Fibroblast of pulmonary artery (primary cell): Measurements from ENCODE around the gene CPNE5.

ENCODE experiments used
- DNase-seq: peaks from one replicate; pipeline ENCODE4 v3.0.0-alpha.2; 2010; ENCODE audit warnings: low read depth
- H3K4me3 ChIP-seq: replicated peaks from 2 replicates; pipeline ENCODE4 v1.5.1; 2011; ENCODE audit warnings: low read depth, mild to moderate bottlenecking, control low read depth, low read length, moderate library complexity
- TF ChIP-seq, protein P1 (sequence below): IDR thresholded peaks from 2 replicates; pipeline ENCODE4 v1.5.1; 2011; ENCODE audit warnings: mild to moderate bottlenecking, control low read depth, low read length, inconsistent platforms; ENCODE audit errors: missing control alignments

The CPNE5 gene

DNA sequence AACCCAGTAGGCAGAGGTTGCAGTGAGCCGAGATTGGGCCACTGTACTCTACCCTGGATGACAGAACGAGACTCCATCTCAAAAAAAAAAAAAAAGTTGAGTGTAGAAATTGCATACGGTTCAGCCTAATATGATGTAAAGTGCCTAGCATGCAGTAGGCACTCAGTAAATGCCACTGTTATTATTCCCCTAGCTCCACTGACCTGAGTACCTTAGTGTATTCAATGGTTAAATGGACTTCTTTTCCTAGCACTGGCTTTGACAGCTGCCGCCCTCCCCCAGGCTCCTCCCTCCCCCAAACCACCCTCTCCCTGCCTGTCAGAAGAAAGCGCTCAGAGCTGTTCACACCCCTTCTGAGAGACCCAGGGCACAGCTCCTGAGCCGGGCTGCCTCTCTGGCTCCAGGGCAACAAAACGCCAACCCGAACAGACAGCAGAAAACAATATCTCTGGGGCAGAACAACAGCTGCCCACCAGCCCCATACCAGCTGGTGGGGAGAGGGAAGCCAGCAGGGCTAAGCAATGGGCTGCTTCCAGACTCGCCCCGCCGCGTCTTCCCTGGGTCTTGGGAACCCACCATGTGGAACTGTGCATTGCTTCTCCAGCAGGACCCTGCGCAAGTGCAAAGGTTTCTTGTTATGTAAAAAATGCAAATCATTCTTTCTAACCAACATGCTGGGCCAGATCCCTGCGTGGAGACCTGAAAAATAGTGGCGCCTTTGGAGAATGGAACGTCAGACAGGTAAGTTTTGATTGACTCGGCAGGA, 4.5 kb downstream of the CPNE5 start:
- no peak overlapping the region for H3K4me3 ChIP-seq
- no peak for DNase-seq
- TF ChIP-seq, protein P1, sequence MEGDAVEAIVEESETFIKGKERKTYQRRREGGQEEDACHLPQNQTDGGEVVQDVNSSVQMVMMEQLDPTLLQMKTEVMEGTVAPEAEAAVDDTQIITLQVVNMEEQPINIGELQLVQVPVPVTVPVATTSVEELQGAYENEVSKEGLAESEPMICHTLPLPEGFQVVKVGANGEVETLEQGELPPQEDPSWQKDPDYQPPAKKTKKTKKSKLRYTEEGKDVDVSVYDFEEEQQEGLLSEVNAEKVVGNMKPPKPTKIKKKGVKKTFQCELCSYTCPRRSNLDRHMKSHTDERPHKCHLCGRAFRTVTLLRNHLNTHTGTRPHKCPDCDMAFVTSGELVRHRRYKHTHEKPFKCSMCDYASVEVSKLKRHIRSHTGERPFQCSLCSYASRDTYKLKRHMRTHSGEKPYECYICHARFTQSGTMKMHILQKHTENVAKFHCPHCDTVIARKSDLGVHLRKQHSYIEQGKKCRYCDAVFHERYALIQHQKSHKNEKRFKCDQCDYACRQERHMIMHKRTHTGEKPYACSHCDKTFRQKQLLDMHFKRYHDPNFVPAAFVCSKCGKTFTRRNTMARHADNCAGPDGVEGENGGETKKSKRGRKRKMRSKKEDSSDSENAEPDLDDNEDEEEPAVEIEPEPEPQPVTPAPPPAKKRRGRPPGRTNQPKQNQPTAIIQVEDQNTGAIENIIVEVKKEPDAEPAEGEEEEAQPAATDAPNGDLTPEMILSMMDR = no peak

DNA sequence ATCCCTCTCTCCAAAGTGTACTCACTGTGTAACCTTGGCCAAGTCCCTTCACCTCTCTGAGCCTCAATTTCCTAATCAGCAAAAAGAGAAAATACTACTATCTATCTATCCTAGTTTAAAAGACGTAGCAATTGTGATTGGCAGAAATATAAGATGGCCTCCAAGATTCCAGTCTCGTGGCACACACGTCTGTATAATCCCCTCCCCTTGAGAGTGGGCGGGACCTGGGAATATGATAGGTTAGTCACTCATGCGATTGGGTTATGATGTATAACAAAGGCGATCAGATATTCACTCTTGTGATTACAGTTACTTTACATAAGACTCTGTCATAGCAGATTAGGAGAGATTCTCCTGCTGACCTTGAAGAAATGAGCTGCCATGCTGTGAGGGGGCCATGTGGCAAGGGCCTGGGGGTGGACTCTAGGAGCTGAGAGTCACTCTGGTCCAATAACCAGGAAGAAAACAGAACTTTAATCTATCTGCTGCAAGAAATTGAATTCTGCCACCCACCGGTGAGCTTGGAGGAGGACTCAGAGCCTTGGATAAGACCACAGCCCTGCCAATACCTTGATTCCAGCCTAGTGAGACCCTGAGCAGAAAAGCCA, 6.0 kb downstream of the CPNE5 start:
- DNase-seq = no peak
- no peak overlapping the region for H3K4me3 ChIP-seq
- TF ChIP-seq, protein P1 = no peak

DNA sequence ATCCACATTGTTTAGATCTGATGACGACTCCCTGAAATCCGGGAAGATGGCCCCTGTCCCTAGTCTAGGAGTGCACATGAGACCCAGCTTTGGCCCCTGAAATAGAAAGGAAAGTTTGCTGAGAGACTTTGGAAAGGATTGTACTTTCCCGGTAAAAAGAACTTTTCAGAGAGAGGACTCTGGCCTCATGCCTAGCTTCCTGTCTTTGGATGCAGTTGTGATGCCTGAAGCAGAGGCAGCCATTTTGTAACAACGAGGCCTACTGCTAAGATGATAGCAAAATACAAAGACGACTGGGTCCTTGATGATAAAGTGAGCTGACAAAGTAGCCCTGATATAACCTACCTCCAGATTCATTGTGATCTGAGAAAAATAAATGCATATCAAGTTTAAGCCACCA, 6.9 kb downstream of the CPNE5 start:
- TF ChIP-seq, protein P1 = no peak
- DNase-seq = no peak

DNA sequence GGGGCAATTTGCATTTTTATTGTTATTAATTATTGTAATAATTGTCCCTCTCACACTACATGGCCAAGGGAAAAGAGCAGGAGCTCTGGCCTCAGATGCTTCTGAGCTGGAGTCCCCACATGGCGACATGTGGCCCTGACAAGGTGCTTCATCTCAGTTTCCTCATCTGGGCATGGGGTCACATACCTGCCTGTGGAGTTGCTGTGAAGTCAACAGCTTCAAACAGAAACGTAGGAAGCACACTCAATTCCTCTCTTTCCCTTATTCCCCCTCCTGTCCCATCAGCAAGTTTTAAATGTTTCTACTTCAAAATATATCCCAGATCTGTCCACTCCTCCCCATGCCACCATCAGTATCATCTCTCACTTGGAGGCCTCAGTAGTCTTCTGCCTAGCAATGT, 8.7 kb downstream of the CPNE5 start:
- DNase-seq = no peak
- no peak overlapping the region for H3K4me3 ChIP-seq
- TF ChIP-seq, protein P1 = no peak

More for the DNA sequence above, 6.9 kb downstream of the CPNE5 start:
- no peak overlapping the region for H3K4me3 ChIP-seq

DNA sequence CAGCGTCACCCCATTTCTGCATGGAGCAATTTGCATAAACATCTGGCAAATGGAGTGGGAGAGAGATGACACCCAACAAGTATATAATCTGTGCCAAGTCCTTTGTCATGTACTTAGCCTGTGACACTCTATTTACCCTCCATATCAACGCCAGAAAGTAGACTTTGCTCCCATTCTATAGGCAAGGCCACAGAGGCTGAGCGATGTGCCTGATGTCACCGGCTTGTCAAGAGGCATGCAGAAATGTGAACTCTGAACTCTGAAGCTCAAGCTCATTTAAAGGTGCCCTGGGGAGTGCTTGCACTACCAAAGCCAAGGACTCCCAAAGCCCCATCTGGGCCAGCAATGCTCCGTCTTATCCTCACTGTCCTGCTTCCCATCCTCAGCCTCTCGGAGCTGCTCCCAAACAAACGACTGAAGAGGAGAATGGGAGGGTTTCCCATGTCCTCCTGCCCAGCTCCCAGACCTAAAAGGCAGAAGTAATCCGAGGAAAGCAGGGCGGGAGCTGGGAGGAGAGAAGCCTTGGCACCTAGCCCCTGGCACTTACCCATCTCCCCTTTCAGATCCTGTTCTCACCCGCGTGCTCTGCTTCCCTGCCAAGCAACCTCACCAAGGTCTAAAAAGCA, 9.2 kb downstream of the CPNE5 start:
- TF ChIP-seq, protein P1 = no peak
- H3K4me3 ChIP-seq = no peak overlapping the region
- DNase-seq = peak; percentile 73

DNA sequence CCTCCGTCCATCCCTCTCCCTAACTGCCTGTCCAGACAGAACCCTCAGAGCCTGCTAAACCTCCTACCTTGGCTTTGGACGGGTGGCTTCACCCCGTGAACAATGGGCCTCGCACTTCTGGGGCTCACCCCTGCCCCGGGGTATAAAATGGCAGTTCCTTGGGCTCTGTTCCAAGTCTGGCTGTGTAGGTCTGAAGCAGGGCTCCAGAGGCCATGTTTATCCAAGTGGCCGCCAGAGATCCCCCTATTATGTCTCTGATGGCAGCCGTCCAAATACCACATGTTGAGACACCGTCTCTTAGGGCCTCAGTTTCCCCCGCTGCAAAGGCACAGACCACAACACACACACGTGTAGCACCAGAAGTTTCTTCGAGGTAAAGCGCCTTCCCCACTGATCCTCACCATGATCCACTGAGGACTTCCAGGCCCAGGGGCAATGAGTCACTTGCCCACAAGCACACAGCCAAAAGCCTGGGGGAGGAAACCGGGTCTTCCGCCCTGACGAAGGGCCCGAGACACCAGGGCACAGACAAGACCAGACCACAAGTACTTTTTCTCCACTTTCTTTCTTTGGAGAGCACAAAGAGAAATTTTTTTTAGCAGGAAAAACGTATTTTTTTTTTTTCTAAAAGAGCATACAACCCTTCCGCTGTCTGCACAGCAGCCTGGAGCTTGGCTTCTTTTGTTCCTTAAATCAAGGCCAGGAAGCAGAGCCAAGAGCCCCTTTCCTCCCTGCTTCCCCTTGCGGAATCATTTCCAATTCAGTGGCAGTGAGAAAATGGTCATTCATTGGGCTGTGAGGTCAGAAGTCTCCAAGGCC, 11.8 kb downstream of the CPNE5 start:
- peak; percentile 95 for DNase-seq
- H3K4me3 ChIP-seq = no peak overlapping the region
- TF ChIP-seq, protein P1 = no peak
